Effector memory CD8-positive, alpha-beta T cell (primary cell): ENCODE results near the gene BRD1.

Experiments
- ATAC-seq: fragments of 150-1000 bp; cut with Tn5 transposase; replicated peaks from 2 replicates; pipeline ENCODE4 v1.10.0; 2021; ENCODE audit warnings: mild to moderate bottlenecking, moderate library complexity
- DNase-seq, 3 experiments: peaks; one replicate each; pipeline ENCODE4 v3.0.0; 2021
- H3K27ac Mint-ChIP-seq, 2 donors: one replicate each; pipeline ENCODE4 v1.8.0; 2022; ENCODE audit warnings: mild to moderate bottlenecking in 2 of 2, mixed read lengths in 2 of 2, moderate library complexity in 2 of 2
- H3K27me3 Mint-ChIP-seq, 2 donors: one replicate each; pipeline ENCODE4 v1.8.0; 2022; ENCODE audit warnings: mixed read lengths in 2 of 2
- H3K36me3 Mint-ChIP-seq: one replicate; pipeline ENCODE4 v1.8.0; 2022; ENCODE audit warnings: mild to moderate bottlenecking, moderate library complexity, mixed read lengths; ENCODE audit not compliant: insufficient read depth
- H3K4me1 Mint-ChIP-seq, 2 donors: one replicate each; pipeline ENCODE4 v1.8.0; 2022; ENCODE audit warnings: low read depth in 2 of 2, mixed read lengths in 2 of 2
- H3K4me3 Mint-ChIP-seq, 2 donors: one replicate each; pipeline ENCODE4 v1.8.0; 2022; ENCODE audit warnings: mild to moderate bottlenecking in 2 of 2, mixed read lengths in 2 of 2, moderate library complexity in 2 of 2
- H3K9me3 Mint-ChIP-seq, 2 donors: one replicate each; pipeline ENCODE4 v1.8.0; 2022; ENCODE audit warnings: mixed read lengths in 2 of 2

BRD1 gene

GRCh38 chr22:49753961-49754695, 73.5 kb downstream of the BRD1 start:
- Mint-ChIP-seq H3K27ac (no peak overlapping the region), H3K4me3 (no peak overlapping the region), H3K4me1 (peaks cover 0 to 3% of the 10 kb centered on the region in 2 donors), H3K27me3 (peaks cover 10 to 32% of the 10 kb centered on the region in 2 donors), H3K36me3 (peaks cover 5% of the 10 kb centered on the region), H3K9me3 (no peaks in the 10 kb centered on the region)
- DNase-seq = no peak
- no peak for ATAC-seq

GRCh38 chr22:49753276-49753890, 74.3 kb downstream of the BRD1 start:
- Mint-ChIP-seq H3K4me3 (no peak overlapping the region), H3K27ac (no peak overlapping the region), H3K4me1 (peaks cover 0 to 2% of the 10 kb centered on the region in 2 donors), H3K27me3 (peaks cover 10 to 28% of the 10 kb centered on the region in 2 donors), H3K36me3 (peaks cover 5% of the 10 kb centered on the region), H3K9me3 (no peaks in the 10 kb centered on the region)
- ATAC-seq (no peak), DNase-seq (no peak)

- peaks cover 4 to 5% of the 10 kb centered on the region in 2 donors for H3K9me3 Mint-ChIP-seq
- H3K4me1 Mint-ChIP-seq = peaks cover 0 to 2% of the 10 kb centered on the region in 2 donors
- peaks cover 14 to 31% of the 10 kb centered on the region in 2 donors for H3K27me3 Mint-ChIP-seq
- H3K36me3 Mint-ChIP-seq = peaks cover 5% of the 10 kb centered on the region
- DNase-seq (no peak), ATAC-seq (no peak)
- no peak overlapping the region for H3K4me3 Mint-ChIP-seq
- H3K27ac Mint-ChIP-seq = no peak overlapping the region
These were observed 75.0 kb downstream of the BRD1 start for GRCh38 chr22:49752598-49753091.

GRCh38 chr22:49751966-49752597, 75.6 kb downstream of the BRD1 start:
- DNase-seq (no peak), ATAC-seq (no peak)
- peaks cover 0 to 2% of the 10 kb centered on the region in 2 donors for H3K4me1 Mint-ChIP-seq
- H3K9me3 Mint-ChIP-seq = peaks cover 7% of the 10 kb centered on the region in 2 donors
- peaks cover 5% of the 10 kb centered on the region for H3K36me3 Mint-ChIP-seq
- H3K27me3 Mint-ChIP-seq = peaks cover 17 to 29% of the 10 kb centered on the region in 2 donors
- H3K4me3 Mint-ChIP-seq = no peak overlapping the region
- H3K27ac Mint-ChIP-seq = no peak overlapping the region

- Mint-ChIP-seq H3K27ac (peak overlapping the region in 1 of 2 donors; percentile 41), H3K4me3 (no peak overlapping the region), H3K9me3 (peaks cover 9 to 10% of the 10 kb centered on the region in 2 donors), H3K27me3 (peaks cover 20 to 23% of the 10 kb centered on the region in 2 donors), H3K4me1 (peaks cover 0 to 2% of the 10 kb centered on the region in 2 donors), H3K36me3 (peaks cover 5% of the 10 kb centered on the region)
- ATAC-seq (no peak), DNase-seq (no peak)
These were observed 76.2 kb downstream of the BRD1 start for GRCh38 chr22:49751318-49751965.

GRCh38 chr22:49749885-49750510, 77.7 kb downstream of the BRD1 start:
- H3K27ac Mint-ChIP-seq = no peak overlapping the region
- peaks cover 0 to 2% of the 10 kb centered on the region in 2 donors for H3K4me1 Mint-ChIP-seq
- no peak for ATAC-seq

GRCh38 chr22:49749227-49749626, 78.4 kb downstream of the BRD1 start:
- H3K27ac Mint-ChIP-seq = no peak overlapping the region
- H3K36me3 Mint-ChIP-seq = peaks cover 6% of the 10 kb centered on the region
- ATAC-seq = no peak
- H3K9me3 Mint-ChIP-seq = peaks cover 11 to 26% of the 10 kb centered on the region in 2 donors
- DNase-seq = no peak
- H3K4me3 Mint-ChIP-seq = no peak overlapping the region
- peaks cover 17 to 19% of the 10 kb centered on the region in 2 donors for H3K27me3 Mint-ChIP-seq
- peaks cover 0 to 2% of the 10 kb centered on the region in 2 donors for H3K4me1 Mint-ChIP-seq

More at GRCh38 chr22:49749885-49750510, 77.7 kb downstream of the BRD1 start:
- Mint-ChIP-seq H3K36me3 (peaks cover 6% of the 10 kb centered on the region), H3K9me3 (peaks cover 11 to 25% of the 10 kb centered on the region in 2 donors), H3K27me3 (peaks cover 16 to 18% of the 10 kb centered on the region in 2 donors), H3K4me3 (no peak overlapping the region)
- DNase-seq = no peak

GRCh38 chr22:49748514-49748913, 79.2 kb downstream of the BRD1 start:
- no peak overlapping the region for H3K27ac Mint-ChIP-seq
- ATAC-seq = no peak
- H3K36me3 Mint-ChIP-seq = peaks cover 6% of the 10 kb centered on the region
- peaks cover 24% of the 10 kb centered on the region in 2 donors for H3K27me3 Mint-ChIP-seq
- peaks cover 11 to 26% of the 10 kb centered on the region in 2 donors for H3K9me3 Mint-ChIP-seq
- H3K4me1 Mint-ChIP-seq = peaks cover 0 to 2% of the 10 kb centered on the region in 2 donors
- H3K4me3 Mint-ChIP-seq = no peak overlapping the region
- DNase-seq = no peak

GRCh38 chr22:49747716-49748115, 80.0 kb downstream of the BRD1 start:
- peaks cover 11 to 26% of the 10 kb centered on the region in 2 donors for H3K9me3 Mint-ChIP-seq
- H3K4me3 Mint-ChIP-seq = no peak overlapping the region
- peaks cover 6% of the 10 kb centered on the region for H3K36me3 Mint-ChIP-seq
- DNase-seq = no peak
- no peak overlapping the region for H3K27ac Mint-ChIP-seq
- peaks cover 25 to 32% of the 10 kb centered on the region in 2 donors for H3K27me3 Mint-ChIP-seq
- peaks cover 0 to 2% of the 10 kb centered on the region in 2 donors for H3K4me1 Mint-ChIP-seq
- no peak for ATAC-seq

GRCh38 chr22:49747130-49747529, 80.5 kb downstream of the BRD1 start:
- ATAC-seq = no peak
- H3K9me3 Mint-ChIP-seq = peaks cover 11 to 26% of the 10 kb centered on the region in 2 donors

GRCh38 chr22:49746065-49746464, 81.6 kb downstream of the BRD1 start:
- H3K4me1 Mint-ChIP-seq = no peaks in the 10 kb centered on the region
- ATAC-seq (no peak), DNase-seq (no peak)
- peaks cover 3% of the 10 kb centered on the region for H3K36me3 Mint-ChIP-seq
- no peak overlapping the region for H3K27ac Mint-ChIP-seq
- peaks cover 11 to 26% of the 10 kb centered on the region in 2 donors for H3K9me3 Mint-ChIP-seq
- peaks cover 36 to 40% of the 10 kb centered on the region in 2 donors for H3K27me3 Mint-ChIP-seq
- no peak overlapping the region for H3K4me3 Mint-ChIP-seq

More at GRCh38 chr22:49747130-49747529, 80.5 kb downstream of the BRD1 start:
- Mint-ChIP-seq H3K4me1 (peaks cover 0 to 2% of the 10 kb centered on the region in 2 donors), H3K36me3 (peaks cover 6% of the 10 kb centered on the region), H3K4me3 (no peak overlapping the region), H3K27me3 (peaks cover 31 to 38% of the 10 kb centered on the region in 2 donors), H3K27ac (no peak overlapping the region)
- no peak for DNase-seq

GRCh38 chr22:49740242-49740641, 87.4 kb downstream of the BRD1 start:
- no peaks in the 10 kb centered on the region for H3K4me1 Mint-ChIP-seq
- no peak overlapping the region for H3K27ac Mint-ChIP-seq
- peaks cover 67 to 78% of the 10 kb centered on the region in 2 donors for H3K27me3 Mint-ChIP-seq
- no peaks in the 10 kb centered on the region for H3K36me3 Mint-ChIP-seq
- H3K4me3 Mint-ChIP-seq = no peak overlapping the region
- H3K9me3 Mint-ChIP-seq = peaks cover 0 to 4% of the 10 kb centered on the region in 2 donors
- ATAC-seq = no peak
- no peak for DNase-seq
